ENCODE results near the gene ZFYVE28. TPM values are rescaled to one million over a fixed set of nuclear protein-coding genes. Genes with fewer than 3 reads are reported as not detected.

Gene ZFYVE28
- total RNA-seq, 2 experiments from 2014 or later, result 9.6 to 10.3 TPM

GRCh38 chr4:2272828-2273120 lies 145.7 kb downstream of the ZFYVE28 start:
- ChIA-PET CTCF (no interaction called here), POLR2A (no interaction called here)

- CTCF ChIA-PET, result no interaction called here
- POLR2A ChIA-PET, result no interaction called here
Observed at GRCh38 chr4:2272026-2272827, 146.2 kb downstream of the ZFYVE28 start.

GRCh38 chr4:2271279-2272025 lies 147.0 kb downstream of the ZFYVE28 start:
- POLR2A ChIA-PET, result no interaction called here
- CTCF ChIA-PET, result no interaction called here

- CTCF ChIA-PET, result no interaction called here
- POLR2A ChIA-PET, result no interaction called here
Observed at GRCh38 chr4:2270341-2271165, 147.9 kb downstream of the ZFYVE28 start.

- POLR2A ChIA-PET, result no interaction called here
- CTCF ChIA-PET, result no interaction called here
Observed at GRCh38 chr4:2269618-2270163, 148.8 kb downstream of the ZFYVE28 start.

GRCh38 chr4:2269206-2269531 lies 149.3 kb downstream of the ZFYVE28 start:
- POLR2A ChIA-PET, result no interaction called here
- CTCF ChIA-PET, result no interaction called here

GRCh38 chr4:2268357-2269205 lies 149.9 kb downstream of the ZFYVE28 start:
- ChIA-PET CTCF (no interaction called here), POLR2A (no interaction called here)

- CTCF ChIA-PET, result no interaction called here
- POLR2A ChIA-PET, result no interaction called here
Observed at GRCh38 chr4:2267841-2268240, 150.6 kb downstream of the ZFYVE28 start.

- POLR2A ChIA-PET, result no interaction called here
- CTCF ChIA-PET, result no interaction called here
Observed at GRCh38 chr4:2267320-2267811, 151.1 kb downstream of the ZFYVE28 start.

GRCh38 chr4:2266821-2267220 lies 151.6 kb downstream of the ZFYVE28 start:
- ChIA-PET CTCF (no interaction called here), POLR2A (no interaction called here)

GRCh38 chr4:2266181-2266580 lies 152.3 kb downstream of the ZFYVE28 start:
- ChIA-PET POLR2A (no interaction called here), CTCF (no interaction called here)

GRCh38 chr4:2265113-2266110 lies 153.0 kb downstream of the ZFYVE28 start:
- ChIA-PET POLR2A (no interaction called here), CTCF (interaction anchor here (0.6 to 0.7 kb wide), 2 partner anchors 45 to 71 kb away, joined by 3 to 4 read pairs; no protein-coding TSS in a partner anchor)

GRCh38 chr4:2264481-2265041 lies 153.9 kb downstream of the ZFYVE28 start:
- CTCF ChIA-PET, result interaction anchor here (0.7 kb wide), 1 partner anchor 45 kb away, joined by 3 read pairs; no protein-coding TSS in a partner anchor
- POLR2A ChIA-PET, result no interaction called here

- POLR2A ChIA-PET, result no interaction called here
- CTCF ChIA-PET, result no interaction called here
Observed at GRCh38 chr4:2263926-2264321, 154.5 kb downstream of the ZFYVE28 start.

GRCh38 chr4:2262944-2263250 lies 155.5 kb downstream of the ZFYVE28 start:
- ChIA-PET POLR2A (interaction anchor here (0.6 to 1.1 kb wide), 4 partner anchors 13 to 605 kb away, joined by 3 to 14 read pairs (median 7); no protein-coding TSS in a partner anchor), CTCF (interaction anchor here (0.6 to 1.5 kb wide), 4 partner anchors 13 to 206 kb away, joined by 3 to 6 read pairs (median 4); partner anchors contain the start of gene RNF4)

GRCh38 chr4:2262145-2262943 lies 156.1 kb downstream of the ZFYVE28 start:
- ChIA-PET CTCF (interaction anchor here (0.6 to 1.5 kb wide), 6 partner anchors 29 to 206 kb away, joined by 3 to 6 read pairs (median 4); partner anchors contain the start of gene RNF4), POLR2A (interaction anchor here (0.5 to 1.3 kb wide), 9 partner anchors 13 to 207 kb away, joined by 4 to 13 read pairs (median 4); partner anchors contain the start of genes HAUS3, POLN and RNF4)

- CTCF ChIA-PET, result interaction anchor here (0.9 to 1.5 kb wide), 5 partner anchors 29 to 207 kb away, joined by 3 to 6 read pairs (median 4); partner anchors contain the start of gene RNF4
- POLR2A ChIA-PET, result interaction anchor here (0.5 to 1.3 kb wide), 7 partner anchors 15 to 207 kb away, joined by 4 to 13 read pairs (median 4); partner anchors contain the start of genes HAUS3, POLN and RNF4
Observed at GRCh38 chr4:2261853-2262144, 156.6 kb downstream of the ZFYVE28 start, which contains the start of gene MXD4. MXD4 (minus strand) TSS chr4:2262109; CDS start chr4:2261980, 129 bp downstream.

Measured in activated CD8-positive, alpha-beta memory T cell treated with anti-CD3 and anti-CD28 coated beads for 36 hours (primary cell).